ENCODE results near the gene HDAC5.

The HDAC5 gene

DNA sequence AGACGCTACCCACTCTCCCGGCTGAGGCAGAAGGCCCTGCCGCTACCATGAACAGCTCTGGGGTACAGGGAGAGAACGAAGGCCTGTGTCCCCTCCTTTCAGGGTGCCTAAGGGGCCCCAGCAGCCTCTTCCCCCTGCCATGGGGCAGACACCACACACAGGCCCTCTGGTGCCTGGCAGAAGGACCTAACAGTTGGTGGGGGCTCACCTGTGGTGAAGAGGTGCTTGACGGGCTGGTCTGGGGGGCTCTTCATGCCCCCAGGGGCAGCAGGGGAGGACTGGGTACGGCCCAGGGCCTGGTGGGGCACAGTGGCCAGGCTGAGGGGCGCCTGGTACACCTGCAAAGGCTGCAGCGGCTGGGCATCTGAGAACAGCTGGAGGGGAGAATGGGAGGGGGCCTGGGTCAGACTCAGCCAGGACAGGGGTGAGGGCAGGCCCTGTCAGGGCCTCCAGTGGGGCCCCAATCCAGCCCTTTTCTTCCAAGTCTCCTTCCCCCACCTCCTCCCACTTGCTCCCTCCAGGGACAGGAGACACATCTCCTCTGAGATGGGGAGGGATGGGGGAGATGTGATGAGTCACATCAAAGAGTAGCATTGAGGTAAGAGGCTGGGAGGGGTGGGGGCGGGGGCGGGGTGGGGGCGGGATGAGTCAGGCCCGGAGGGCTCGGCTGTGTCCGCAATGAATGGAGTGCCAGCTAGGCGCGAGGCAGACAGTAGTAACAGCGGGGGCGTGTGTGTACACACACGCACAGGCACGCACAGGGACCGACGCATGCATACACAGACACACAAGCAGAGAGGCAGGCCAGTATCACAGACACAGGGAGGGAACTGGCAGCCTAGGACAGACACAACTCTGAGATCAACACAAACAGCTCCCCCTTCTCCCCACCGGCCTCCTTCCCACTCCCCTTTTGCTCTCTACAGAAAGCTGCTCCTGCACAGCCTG is 36.8 kb downstream of the HDAC5 start:
- peak; percentile 66 to 67 for DNase-seq

DNA sequence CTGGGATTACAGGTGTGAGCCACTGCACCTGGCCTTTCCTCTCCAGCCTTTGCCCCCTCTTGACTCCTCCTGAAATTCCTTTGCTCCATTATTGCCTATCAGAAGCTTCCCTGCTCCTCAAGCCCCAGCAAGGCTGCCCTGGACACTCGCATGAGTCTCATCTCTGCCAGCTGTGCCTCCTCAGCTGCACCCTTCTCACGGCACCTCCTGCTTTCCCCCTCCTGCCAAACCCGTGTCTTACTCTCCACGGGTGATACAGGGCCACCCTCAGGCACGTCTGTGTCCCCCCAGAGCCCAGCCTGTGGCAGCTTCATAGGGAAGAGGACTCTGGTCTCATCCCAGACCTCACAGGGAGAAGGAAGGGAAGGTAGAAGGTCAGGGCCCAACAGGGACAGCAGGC is 37.5 kb downstream of the HDAC5 start:
- no peak for DNase-seq

DNA sequence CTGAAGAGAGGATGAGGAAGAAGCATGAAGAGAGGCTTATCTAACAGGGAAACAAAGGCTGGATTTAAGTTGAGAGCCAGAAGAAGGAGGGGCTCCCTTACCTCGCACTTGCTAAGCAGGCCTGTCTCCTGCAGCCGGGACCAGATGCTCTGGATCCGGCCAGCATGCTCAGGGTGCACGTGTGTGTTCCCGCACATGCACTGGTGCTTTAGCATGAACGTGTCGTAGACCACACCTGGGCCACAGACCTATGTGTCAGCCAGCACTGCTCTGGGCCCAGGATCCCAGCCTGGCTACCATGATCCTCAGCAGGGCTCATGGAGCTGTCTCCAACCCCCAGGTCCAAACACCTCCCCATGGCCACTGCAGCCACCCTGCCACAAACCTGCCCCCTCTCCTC is 38.5 kb downstream of the HDAC5 start:
- no peak for DNase-seq

DNA sequence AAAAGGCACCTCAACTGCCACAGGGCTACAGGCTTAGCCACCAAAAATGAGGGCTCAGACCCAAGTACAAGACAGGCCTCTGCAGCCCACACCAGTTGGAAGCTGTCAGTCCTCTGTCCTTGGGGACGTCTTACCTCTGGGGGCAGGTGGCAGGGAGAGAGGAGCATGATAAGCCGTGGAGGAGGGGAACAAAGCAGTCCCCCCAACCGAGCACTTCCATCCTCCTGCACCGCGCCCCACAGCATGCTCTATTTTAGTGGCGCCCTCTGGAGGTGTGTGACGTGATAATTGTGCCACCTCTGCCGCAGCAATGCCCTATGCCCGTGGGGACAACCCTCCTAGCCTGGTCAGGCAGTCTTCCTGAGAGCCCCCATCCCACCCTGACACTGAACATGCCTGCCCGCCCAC is 39.3 kb downstream of the HDAC5 start:
- peak; percentile 59 to 60 for DNase-seq

DNA sequence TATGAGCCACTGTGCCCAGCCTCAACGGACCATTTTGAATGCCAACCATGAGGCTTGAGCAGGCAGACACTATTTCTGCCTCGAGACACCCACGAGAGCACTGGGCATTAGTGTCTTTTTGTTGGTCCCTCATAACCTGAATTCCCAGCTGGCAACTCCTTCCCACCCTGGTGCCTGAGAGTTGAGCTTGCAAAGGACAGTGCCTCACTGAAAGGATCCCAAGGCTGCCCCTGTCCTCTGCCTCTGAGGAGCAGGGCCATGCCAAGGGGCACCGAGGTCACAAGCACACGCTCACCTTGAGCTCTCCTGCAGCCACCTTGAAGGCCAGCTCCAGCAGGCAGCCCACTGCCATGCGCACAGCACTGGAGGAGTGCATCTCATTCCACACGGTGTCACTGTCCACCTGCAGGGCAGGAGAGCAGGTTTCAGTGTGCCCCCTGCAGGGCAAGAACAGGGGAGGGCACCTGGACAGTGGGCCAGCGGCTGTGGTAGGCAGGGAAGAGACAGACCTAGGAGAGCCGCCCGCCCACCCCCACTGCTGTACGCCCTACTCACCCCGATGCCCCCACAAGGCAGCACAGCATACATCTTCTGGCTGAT is 40.1 kb downstream of the HDAC5 start:
- no peak for DNase-seq

DNA sequence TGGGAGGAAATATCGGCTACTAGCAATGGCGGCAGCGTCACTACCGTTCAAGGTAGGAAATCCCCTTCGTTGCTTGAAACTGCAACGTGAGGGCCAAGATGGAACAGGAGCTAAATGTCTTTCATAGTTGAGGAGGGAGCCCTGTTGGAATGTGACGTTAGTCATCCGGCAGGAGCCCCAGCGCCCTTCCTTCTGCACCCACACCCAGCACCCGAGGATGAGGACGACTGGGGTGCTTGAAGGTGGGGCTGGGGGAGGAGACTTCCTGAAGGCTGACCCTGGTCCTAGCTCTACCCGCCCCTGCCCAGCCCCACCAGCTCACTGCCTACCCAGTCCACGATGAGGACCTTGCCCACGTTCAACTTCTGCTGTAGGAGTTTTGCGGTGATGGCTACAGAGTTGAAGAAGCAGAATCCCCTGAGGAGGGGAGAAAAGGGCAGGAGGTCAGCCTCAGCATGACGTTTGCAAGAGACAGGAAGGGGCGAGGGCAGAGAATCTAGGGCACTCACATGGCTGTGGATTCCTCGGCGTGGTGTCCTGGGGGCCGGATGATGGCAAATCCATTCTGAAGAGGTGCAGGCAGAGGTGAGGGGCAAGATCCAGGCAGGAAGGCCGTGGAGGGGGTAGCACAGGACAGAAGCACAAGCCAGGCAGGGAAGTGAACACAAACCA is 41.0 kb downstream of the HDAC5 start:
- no peak for DNase-seq

DNA sequence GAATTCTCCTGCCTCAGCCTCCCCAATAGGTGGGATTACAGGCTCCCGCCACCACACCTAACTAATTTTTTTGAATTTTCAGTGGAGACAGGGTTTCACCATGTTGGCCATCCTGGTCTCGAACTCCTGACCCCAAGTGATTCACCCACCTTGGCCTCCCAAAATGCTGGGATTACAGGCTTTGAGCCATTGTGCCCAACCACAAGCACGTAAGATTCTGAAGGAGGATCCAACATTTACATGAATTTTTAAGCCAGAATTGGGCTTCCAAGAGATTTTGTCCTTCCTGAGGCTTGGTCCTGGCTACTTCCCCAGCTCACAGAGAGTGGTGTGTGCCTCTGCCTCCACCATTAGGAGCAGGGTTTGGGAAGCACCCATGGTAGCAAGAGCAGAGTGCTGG is 41.8 kb downstream of the HDAC5 start:
- no peak for DNase-seq

DNA sequence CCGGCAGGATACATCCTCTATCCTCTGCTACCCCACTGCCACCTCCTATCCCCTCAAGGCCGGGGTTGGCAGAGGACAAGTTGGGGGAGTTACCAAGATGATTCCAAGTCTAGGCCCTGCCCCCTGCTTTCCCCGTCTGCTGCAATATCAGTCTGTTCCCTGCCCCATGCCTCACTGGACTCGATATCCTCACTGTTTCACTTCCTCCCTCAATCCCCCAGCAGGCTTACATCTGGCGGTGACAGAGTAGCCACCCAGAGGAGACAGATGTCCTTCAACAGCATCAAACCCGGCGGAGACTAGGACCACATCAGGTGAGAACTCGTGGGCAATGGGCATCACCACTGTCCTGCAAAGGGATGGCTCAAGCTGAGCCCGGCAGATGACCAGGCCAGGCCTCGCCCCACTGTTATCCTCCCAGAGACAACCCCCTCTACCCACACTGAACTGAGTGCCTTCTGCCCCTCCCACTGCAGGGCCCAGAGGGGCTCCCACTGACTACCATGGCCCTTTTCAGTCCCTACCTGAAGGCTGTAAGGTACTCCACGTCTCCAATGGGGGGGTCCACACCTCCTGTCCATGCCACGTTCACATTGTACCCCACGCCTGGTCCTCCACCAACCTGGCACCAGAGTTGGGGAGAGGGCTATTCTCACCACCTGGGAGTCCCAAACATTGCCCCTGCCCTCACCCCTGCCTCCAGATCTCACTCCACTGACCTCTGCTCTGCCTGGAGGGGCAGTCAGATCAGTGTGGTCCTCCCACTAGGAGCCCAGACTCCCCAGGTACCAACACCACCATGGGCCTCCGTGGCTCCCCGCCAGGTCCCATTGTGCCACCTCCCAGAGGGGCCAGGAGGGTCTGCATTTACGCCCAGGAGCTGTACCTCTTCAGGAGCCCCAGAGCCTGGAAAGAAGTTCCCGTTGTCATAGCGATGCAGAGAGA is 43.3 kb downstream of the HDAC5 start:
- no peak for DNase-seq

DNA sequence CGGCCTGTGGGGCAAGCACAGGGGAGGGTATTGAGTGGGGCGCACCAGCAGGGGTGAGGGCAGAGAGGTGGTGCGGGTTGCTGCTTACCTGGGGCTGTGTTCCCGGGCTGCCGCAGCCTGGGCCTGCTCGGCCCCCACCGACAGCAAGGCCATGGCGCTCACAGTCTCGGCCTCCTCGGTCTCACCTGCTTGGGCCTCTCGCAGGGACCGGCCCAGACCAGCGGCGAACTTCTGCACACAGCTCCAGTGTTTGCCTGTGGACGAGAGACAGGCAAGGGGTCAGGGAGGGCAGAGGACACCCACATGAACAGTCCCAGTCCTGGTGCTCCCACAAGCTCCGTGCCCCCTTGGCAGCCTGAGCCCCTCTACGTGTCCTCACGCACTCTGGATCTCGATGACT is 45.0 kb downstream of the HDAC5 start:
- no peak for DNase-seq

DNA sequence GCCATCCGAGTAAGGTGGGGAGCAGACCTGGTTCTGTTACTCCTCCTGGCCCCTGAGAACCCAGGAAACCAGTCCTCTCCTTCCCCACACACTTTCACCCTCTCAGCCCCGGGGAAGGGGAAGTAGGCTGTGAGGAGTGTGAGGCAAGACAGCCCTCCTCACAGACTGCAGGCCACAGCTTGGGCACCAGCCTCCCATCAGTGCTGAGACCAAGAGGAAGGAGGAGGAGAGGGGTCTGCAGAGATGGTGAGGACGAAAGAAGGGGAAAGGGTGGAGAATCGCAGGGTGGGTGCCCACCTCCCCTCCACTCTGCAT is 45.9 kb downstream of the HDAC5 start:
- no peak for DNase-seq

DNA sequence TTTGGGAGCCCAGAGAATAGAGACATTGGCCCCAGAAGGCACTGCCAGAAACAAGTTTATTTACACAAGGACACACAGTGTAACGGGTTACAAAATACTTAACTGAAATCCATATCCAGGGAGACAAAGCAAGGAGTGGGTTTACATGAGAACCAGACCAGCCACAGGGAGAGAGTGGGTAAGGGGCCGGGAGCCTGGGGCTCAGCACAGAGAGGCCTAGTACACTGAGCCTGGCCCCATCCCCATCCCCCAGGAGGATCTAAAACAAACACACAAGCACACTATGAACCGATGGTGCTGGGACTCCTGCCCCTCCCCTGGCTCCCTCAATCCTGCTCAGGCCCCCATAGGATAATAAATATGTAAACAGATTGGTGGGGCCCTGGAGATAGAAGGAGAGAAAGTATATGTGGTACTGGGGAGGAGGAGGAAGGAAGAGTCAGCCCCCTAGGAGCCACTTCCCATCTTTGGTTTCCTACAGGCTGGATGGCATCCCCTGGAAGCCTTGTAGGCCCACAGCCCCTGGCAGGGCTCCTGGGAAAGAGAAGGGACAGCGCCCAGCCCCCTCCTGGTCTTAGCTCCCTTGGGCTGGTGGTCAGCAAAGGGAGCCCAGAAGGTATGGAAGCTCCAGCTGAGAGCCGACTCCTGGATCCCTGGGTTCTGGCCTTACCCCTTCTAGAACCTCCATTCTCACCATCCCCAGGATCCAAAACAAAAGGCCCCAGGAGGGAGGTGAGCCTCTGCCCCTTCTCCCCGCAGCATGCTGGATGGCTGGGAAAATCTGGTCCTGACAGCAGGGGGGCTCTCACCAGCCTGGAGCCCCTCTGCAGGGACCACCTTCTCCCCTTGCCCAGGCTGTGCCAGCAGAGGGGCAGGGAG is 46.5 kb downstream of the HDAC5 start:
- DNase-seq = no peak

DNA sequence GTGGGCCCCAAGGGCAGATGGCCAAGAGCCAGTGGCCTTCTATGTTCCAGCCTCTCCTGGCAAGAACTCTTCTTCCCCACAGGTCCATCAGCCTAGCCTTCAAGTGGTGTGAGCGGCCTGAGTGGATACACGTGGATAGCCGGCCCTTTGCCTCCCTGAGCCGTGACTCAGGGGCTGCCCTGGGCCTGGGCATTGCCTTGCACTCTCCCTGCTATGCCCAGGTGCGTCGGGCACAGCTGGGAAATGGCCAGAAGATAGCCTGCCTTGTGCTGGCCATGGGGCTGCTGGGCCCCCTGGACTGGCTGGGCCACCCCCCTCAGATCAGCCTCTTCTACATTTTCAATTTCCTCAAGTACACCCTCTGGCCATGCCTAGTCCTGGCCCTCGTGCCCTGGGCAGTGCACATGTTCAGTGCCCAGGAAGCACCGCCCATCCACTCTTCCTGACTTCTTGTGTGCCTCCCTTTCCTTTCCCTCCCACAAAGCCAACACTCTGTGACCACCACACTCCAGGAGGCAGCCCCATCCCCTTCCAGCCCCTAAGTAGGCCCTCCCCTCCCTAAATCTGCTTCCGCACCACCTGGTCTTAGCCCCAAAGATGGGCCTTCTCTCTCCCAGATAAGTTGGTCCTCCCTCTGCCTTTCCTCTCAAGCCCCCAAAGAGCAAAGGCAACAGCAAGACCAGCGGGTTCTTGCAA is 47.7 kb downstream of the HDAC5 start:
- DNase-seq = no peak

DNA sequence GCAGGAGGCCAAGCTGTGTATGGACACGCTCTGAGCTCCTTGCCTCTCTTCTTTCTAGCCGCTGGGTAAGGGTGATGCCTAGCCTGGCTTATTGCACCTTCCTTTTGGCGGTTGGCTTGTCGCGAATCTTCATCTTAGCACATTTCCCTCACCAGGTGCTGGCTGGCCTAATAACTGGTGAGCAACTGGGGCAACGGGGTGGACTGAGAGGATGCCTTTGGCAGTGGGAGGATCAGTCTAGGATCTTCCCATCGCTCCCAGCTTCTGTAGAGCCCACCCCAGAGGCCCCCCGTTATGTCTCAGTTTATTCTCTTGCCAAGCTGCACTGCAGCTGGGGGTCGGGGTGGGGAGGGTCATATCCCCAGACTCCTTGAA is 48.5 kb downstream of the HDAC5 start:
- no peak for DNase-seq

DNA sequence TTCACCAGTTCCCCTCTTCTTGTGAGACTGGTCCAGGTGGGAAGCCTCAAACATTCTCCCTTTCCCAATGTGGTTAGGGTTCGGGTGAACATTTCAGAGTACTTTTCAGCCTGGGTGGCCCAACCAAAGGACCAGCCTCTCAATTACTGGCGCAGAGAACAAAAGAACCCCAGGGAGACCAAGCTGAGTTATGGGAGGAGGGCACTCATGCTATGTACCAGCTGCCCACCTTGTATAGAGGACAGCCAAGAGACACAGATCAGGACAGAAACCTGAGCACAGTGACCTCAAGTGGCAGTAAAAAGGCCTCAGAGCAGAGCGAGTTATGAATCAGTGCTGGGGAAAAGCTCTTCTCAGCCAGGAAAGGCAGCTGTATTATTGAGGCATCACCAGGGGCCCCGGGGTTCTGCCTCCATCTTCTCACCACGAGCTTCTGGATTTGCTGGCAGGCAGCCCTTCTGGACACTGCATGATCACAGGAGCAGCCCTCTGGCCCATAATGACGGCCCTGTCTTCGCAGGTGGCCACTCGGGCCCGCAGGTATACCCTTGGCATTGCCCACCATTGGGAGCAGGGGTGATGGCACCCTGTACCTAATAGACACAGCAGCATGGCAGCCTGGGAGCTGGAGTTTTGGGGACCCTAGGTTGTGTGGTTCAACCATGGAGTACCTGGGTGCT is 49.1 kb downstream of the HDAC5 start:
- no peak for DNase-seq

DNA sequence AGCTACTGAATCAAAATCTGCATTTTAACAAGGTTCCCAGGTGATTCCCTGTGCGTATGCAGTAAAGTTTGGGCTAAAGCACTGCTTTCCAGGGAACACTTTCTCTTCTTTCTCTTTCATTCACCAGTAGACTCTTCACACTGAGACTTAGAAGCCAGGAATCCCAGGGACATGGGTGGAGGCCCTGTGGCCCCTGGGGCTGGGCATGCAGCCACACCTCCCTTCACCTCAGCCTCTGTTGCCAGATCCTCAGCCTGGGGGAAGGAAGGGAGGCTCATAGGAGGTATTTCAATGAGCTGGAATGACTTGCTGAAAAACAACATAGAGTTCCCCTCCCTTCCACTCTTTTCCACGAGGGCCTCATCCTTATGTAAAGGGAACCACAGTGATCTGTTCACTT is 51.7 kb downstream of the HDAC5 start:
- DNase-seq = no peak

DNA sequence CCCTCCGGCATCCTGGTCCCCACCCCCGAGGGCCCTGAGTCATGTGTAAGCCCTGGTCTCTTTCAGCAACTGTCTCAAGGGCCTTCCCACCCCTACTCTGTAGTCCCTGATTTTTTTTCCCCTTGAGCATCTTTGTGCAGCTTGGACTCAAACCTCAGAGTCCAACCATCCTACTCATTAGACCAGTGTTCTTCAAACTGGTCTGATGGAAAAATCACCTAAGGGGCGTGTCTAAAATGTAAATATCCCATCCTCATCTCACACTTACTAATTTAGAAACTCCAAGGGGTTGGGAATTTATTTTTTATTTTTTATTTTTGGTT is 52.3 kb downstream of the HDAC5 start:
- peak in 1 of 2 donors; percentile 77 for DNase-seq

DNA sequence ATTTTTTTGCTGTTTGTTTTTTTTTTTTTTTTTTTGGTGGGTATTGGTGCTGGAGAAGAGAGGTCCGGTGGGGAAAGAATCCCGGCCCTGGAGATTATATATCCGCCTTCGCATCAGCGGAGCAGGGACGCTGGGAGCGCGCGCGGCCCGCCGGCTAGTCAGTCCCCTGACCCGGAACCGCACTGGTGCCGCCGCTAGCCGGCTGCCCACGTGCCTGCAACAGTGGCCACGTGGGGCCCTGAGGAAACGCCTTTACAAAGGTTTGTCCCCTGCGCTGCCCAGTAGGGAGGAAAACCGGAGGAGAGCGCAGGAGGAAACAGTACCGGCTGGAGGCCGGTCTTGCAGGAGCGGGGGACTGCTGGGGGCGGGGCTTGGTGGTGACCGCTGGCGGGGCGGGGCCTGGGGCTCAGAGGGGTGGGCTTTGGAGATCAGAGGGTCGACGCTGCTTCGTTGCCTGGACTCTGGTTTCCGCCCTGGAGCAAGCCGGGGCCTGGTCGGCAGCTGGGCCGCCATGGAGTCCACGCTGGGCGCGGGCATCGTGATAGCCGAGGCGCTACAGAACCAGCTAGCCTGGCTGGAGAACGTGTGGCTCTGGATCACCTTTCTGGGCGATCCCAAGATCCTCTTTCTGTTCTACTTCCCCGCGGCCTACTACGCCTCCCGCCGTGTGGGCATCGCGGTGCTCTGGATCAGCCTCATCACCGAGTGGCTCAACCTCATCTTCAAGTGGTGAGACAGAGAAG is 52.8 kb downstream of the HDAC5 start, which contains the start of gene G6PC3:
TSS of gene G6PC3 (plus strand) at position 281 of the 743 bp plus-strand sequence. CDS start at position 512, 231 bp downstream.
- DNase-seq = peak; percentile 84 to 92

DNA sequence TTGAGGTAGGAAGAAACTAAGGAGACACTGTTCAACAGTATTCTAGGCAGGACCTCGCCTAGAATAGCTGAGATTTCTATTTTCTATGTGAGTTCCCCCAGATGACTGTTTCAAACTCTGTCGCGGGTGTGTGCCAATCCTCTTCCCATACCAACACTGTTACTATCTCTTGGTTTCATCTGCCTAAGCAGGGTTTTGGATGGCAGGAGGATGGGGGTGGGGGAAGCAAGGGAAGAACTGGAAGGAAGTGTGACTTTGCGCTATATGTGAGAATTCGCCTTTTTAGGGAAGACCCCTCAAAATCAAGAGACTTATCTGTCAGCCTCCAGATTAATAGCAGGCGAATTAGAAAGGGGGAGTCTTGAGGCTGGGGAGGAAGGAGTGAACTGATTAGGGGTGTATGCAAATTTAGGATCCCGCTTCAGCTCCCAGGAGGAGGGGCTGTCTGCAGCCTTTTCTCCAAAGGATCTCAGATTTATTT is 53.4 kb downstream of the HDAC5 start:
- DNase-seq = no peak

DNA sequence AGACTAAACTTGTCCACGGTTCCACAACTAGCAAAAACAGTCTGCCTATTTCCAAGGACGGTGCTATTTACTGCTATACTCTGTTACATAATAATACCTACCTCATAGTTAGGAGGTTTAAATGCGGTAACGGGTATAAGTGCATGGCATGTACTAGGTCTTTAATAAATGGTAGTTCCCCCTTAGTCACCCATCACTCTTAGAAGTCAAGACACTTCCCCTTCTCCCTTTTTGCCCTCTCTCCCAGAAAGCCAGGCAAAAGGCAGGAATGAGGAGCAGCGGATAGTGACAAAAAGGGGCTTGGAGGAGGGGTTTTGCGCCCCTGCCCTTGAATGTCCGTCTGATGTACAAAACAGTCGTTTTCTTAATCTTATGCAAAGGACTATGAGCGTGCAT is 55.9 kb downstream of the HDAC5 start:
- no peak for DNase-seq

Data from stimulated activated CD4-positive, alpha-beta T cell treated with anti-CD3 and anti-CD28 coated beads, Interleukin-2, amount 100 ng/mL, for 24 hours (primary cell).